Keratinocyte (primary cell): ENCODE measurements around the gene FBRSL1. TPM values are rescaled to one million over a fixed set of nuclear protein-coding genes. Genes with fewer than 3 reads are reported as not detected.

Source experiments
- DNase-seq: peaks from one replicate; pipeline ENCODE4 v3.0.0-alpha.2; 2011; ENCODE audit warnings: low read depth, missing footprints, low spot score
- FAIRE-seq: peaks from 2 replicates; lab custom pipeline; 2011; peaks lifted over from hg19 to GRCh38; lab: Jason Lieb, UNC
- H2AFZ ChIP-seq: 2 replicates; pipeline ENCODE4 v1.6.0; 2012; ENCODE audit warnings: low read length, control low read depth, inconsistent platforms; ENCODE audit not compliant: control insufficient read depth
- H3K27ac ChIP-seq: 2 replicates; pipeline ENCODE4 v1.5.1; 2011; ENCODE audit warnings: low read length; ENCODE audit not compliant: control insufficient read depth, insufficient read depth
- H3K27me3 ChIP-seq: 3 replicates; pipeline ENCODE4 v1.6.0; 2011; ENCODE audit warnings: low read length; ENCODE audit not compliant: control insufficient read depth, insufficient read depth; ENCODE audit errors: extremely low read depth
- H3K36me3 ChIP-seq, 2 experiments: 2 replicates in 1 of 2; 3 replicates in 1 of 2; pipeline ENCODE4 v1.5.1; 2011; ENCODE audit warnings: low read length in 2 of 2, mild to moderate bottlenecking in 1 of 2; ENCODE audit not compliant: control insufficient read depth in 2 of 2, insufficient read depth in 2 of 2; ENCODE audit errors: extremely low read depth in 1 of 2
- H3K4me1 ChIP-seq: 3 replicates; pipeline ENCODE4 v1.5.1; 2011; ENCODE audit warnings: low read length; ENCODE audit not compliant: control insufficient read depth, insufficient read depth; ENCODE audit errors: extremely low read depth
- H3K4me2 ChIP-seq: 3 replicates; pipeline ENCODE4 v1.6.0; 2011; ENCODE audit warnings: low read depth, low read length; ENCODE audit not compliant: control insufficient read depth, insufficient read depth; ENCODE audit errors: extremely low read depth
- H3K4me3 ChIP-seq, 3 experiments: fragments of 200-600 bp in 1 of 3; sonication (generic) in 1 of 3; 2 replicates in 2 of 3; 3 replicates in 1 of 3; pipeline ENCODE4 v1.5.1; 2011 to 2016; ENCODE audit warnings: low read length in 3 of 3, mild to moderate bottlenecking in 3 of 3, control low read depth in 2 of 3, inconsistent platforms in 1 of 3, low read depth in 1 of 3, mixed read lengths in 1 of 3, mixed run types in 1 of 3, moderate library complexity in 1 of 3; ENCODE audit not compliant: control insufficient read depth in 2 of 3, insufficient read depth in 2 of 3; ENCODE audit errors: extremely low read depth in 1 of 3
- H3K79me2 ChIP-seq: 2 replicates; pipeline ENCODE4 v1.6.0; 2012; ENCODE audit warnings: low read length; ENCODE audit not compliant: control insufficient read depth, insufficient read depth
- H3K9ac ChIP-seq: 3 replicates; pipeline ENCODE4 v1.6.0; 2011; ENCODE audit warnings: low read length; ENCODE audit not compliant: control insufficient read depth, insufficient read depth; ENCODE audit errors: extremely low read depth
- H3K9me1 ChIP-seq: 3 replicates; pipeline ENCODE4 v1.6.0; 2011; ENCODE audit warnings: low read length; ENCODE audit not compliant: control insufficient read depth, insufficient read depth; ENCODE audit errors: extremely low read depth
- H3K9me3 ChIP-seq: 2 replicates; pipeline ENCODE4 v1.5.1; 2012; ENCODE audit warnings: low read depth, low read length; ENCODE audit not compliant: control insufficient read depth
- H4K20me1 ChIP-seq: 3 replicates; pipeline ENCODE4 v1.6.0; 2011; ENCODE audit warnings: low read length; ENCODE audit not compliant: control insufficient read depth, insufficient read depth; ENCODE audit errors: extremely low read depth
- EZH2 ChIP-seq: IDR thresholded peaks from one replicate; pipeline ENCODE4 v1.6.1; 2012; ENCODE audit warnings: inconsistent platforms, mild to moderate bottlenecking, low read length, moderate library complexity
- dilution Hi-C: fragments of 300-500 bp; cut with MboI; formaldehyde crosslinking; loops from one replicate; pipeline ENCODE4 v1.7.0; 2020; ENCODE audit warnings: low sequenced_read_pairs; ENCODE audit not compliant: extremely low pct_ligation_motif_present
- polyA plus RNA-seq, 5 experiments: library from polyadenylated mRNA; depleted of rRNA in 3 of 5; stranded (reverse) in 3 of 5; stranded (forward) in 1 of 5; unstranded in 1 of 5; fragments of >200 nt; gene quantifications; 1 replicate in 1 of 5; 2 replicates in 3 of 5; 3 replicates in 1 of 5; pipeline versions ENCODE4 v1.2.1 to v1.2.3, GENCODE V29; 2011 to 2012; ENCODE audit warnings: missing spikeins in 2 of 5, low read depth in 1 of 5, low replicate concordance in 1 of 5
- TF ChIP-seq, protein P1 (sequence below), 3 experiments: IDR thresholded peaks in 1 of 3; conservative IDR thresholded peaks in 1 of 3; optimal IDR thresholded peaks in 1 of 3; 2 replicates in 2 of 3; 3 replicates in 1 of 3; pipeline versions ENCODE3 to v1.5.1; 2011; ENCODE audit warnings: low read length in 3 of 3, mild to moderate bottlenecking in 3 of 3, moderate library complexity in 2 of 3, control low read depth in 1 of 3, inconsistent platforms in 1 of 3; ENCODE audit not compliant: insufficient read depth in 2 of 3; ENCODE audit errors: extremely low read depth in 1 of 3

The FBRSL1 gene
- polyA plus RNA-seq, 1 donor (not counting 4 experiments of a cell fraction or from before 2014, with no cell fraction given) = 0.89 TPM

- Histone ChIP-seq H3K9me1 (no peaks in the 10 kb centered on the region), H3K36me3 (no peaks in the 10 kb centered on the region)
- TF ChIP-seq, protein P1, sequence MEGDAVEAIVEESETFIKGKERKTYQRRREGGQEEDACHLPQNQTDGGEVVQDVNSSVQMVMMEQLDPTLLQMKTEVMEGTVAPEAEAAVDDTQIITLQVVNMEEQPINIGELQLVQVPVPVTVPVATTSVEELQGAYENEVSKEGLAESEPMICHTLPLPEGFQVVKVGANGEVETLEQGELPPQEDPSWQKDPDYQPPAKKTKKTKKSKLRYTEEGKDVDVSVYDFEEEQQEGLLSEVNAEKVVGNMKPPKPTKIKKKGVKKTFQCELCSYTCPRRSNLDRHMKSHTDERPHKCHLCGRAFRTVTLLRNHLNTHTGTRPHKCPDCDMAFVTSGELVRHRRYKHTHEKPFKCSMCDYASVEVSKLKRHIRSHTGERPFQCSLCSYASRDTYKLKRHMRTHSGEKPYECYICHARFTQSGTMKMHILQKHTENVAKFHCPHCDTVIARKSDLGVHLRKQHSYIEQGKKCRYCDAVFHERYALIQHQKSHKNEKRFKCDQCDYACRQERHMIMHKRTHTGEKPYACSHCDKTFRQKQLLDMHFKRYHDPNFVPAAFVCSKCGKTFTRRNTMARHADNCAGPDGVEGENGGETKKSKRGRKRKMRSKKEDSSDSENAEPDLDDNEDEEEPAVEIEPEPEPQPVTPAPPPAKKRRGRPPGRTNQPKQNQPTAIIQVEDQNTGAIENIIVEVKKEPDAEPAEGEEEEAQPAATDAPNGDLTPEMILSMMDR (optimal IDR thresholded peaks at IDR 0.05 in 1 of 3, IDR thresholded peaks at IDR 0.05 in 1 of 3, conservative IDR thresholded peaks at IDR 0.05 in 1 of 3; ENCODE audit: extremely low read depth in 1 of 3, insufficient read depth in 2 of 3, low read length in 3 of 3) = no peak
Measured at GRCh38 chr12:132483612-132484011, 6.3 kb upstream of the FBRSL1 start.

DNA sequence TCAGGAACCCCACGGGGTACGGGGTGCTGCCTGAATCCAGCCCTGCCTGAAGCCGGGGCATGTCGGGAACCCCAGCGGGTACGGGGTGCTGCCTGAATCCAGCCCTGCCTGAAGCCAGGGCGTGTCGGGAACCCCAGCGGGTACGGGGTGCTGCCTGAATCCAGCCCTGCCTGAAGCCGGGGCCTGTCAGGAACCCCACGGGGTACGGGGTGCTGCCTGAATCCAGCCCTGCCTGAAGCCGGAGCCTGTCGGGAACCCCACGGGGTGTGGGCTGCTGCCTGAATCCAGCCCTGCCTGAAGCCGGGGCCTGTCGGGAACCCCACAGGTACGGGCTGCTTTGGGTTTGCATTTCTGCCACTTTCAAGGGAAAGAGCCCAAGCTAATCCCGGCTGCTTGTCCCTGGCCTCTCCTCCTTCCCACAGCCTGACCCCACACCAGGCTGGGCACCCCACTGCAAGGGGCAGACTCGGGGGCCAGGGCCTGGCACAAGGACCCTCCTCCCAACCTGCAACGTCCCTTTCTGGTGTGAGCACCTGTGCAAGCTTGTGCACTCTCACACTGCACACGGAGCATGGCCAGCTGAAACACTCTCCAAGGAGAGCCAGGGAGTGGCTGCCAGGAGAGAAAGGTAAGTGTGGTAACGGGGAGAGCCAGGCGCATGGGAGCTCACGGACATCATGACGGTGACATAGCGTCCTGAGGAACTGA lies 5.6 kb upstream of the FBRSL1 start:
- no peak for TF ChIP-seq EZH2
- TF ChIP-seq, protein P1 (optimal IDR thresholded peaks at IDR 0.05 in 1 of 3, IDR thresholded peaks at IDR 0.05 in 1 of 3, conservative IDR thresholded peaks at IDR 0.05 in 1 of 3; ENCODE audit: extremely low read depth in 1 of 3, insufficient read depth in 2 of 3, low read length in 3 of 3) = no peak
- Histone ChIP-seq H3K9ac (no peak overlapping the region), H3K4me1 (no peaks in the 10 kb centered on the region), H3K27me3 (peaks cover 62% of the 10 kb centered on the region), H3K79me2 (no peaks in the 10 kb centered on the region), H2AFZ (no peak overlapping the region), H3K27ac (no peak overlapping the region), H3K9me1 (no peaks in the 10 kb centered on the region), H3K36me3 (no peaks in the 10 kb centered on the region), H3K4me3 (no peak overlapping the region), H3K9me3 (no peaks in the 10 kb centered on the region), H4K20me1 (no peaks in the 10 kb centered on the region), H3K4me2 (no peak overlapping the region)
- dilution Hi-C loops = no loop called here
- FAIRE-seq (no peak), DNase-seq (no peak)

More at GRCh38 chr12:132483612-132484011, 6.3 kb upstream of the FBRSL1 start:
- Histone ChIP-seq H3K4me3 (no peak overlapping the region), H3K9ac (no peak overlapping the region), H3K27ac (no peak overlapping the region), H3K4me1 (no peaks in the 10 kb centered on the region), H3K9me3 (no peaks in the 10 kb centered on the region), H3K79me2 (no peaks in the 10 kb centered on the region), H4K20me1 (no peaks in the 10 kb centered on the region), H3K27me3 (peaks cover 58% of the 10 kb centered on the region), H2AFZ (no peak overlapping the region), H3K4me2 (no peak overlapping the region)
- dilution Hi-C loops = no loop called here
- no peak for DNase-seq
- FAIRE-seq = no peak
